CD4-positive, alpha-beta memory T cell (primary cell): ENCODE measurements around the gene TMEM184B. TPM values are rescaled to one million over a fixed set of nuclear protein-coding genes. Genes with fewer than 3 reads are reported as not detected.
"Not testable (repeated sequence)": the region's sequence is repeated elsewhere in the genome, so short reads cannot be mapped to it uniquely, and the experiment has no call there.

ENCODE experiments used
- CTCF ChIA-PET: fragments of 350-600 bp; sonication (Branson Sonifier 250); formaldehyde crosslinking; loops from one replicate; lab custom pipeline; 2021; ENCODE audit warnings: inconsistent platforms; ENCODE audit not compliant: partially characterized antibody; lab: Charles Lee
- POLR2A ChIA-PET: fragments of 350-600 bp; sonication (Branson Sonifier 250); formaldehyde crosslinking; loops from one replicate; lab custom pipeline; 2021; ENCODE audit not compliant: partially characterized antibody; lab: Charles Lee
- DNase-seq, 5 donors: peaks; one replicate each; pipeline versions ENCODE4 v3.0.0 to v3.0.0-alpha.2; 2020 to 2022; ENCODE audit warnings: mixed read lengths in 1 of 5
- H3K27ac ChIP-seq: one replicate; pipeline ENCODE4 v1.7.0; 2013; ENCODE audit warnings: low read depth, low read length
- H3K27me3 ChIP-seq: 2 replicates; pipeline ENCODE4 v1.7.0; 2013; ENCODE audit warnings: mild to moderate bottlenecking, low read length, moderate library complexity; ENCODE audit not compliant: insufficient read depth
- H3K36me3 ChIP-seq: 2 replicates; pipeline ENCODE4 v1.7.0; 2013; ENCODE audit warnings: mild to moderate bottlenecking, low read length, moderate library complexity; ENCODE audit not compliant: insufficient read depth
- H3K4me1 ChIP-seq: 2 replicates; pipeline ENCODE4 v1.7.0; 2013; ENCODE audit warnings: mild to moderate bottlenecking, low read length, moderate library complexity; ENCODE audit not compliant: insufficient read depth
- H3K4me3 ChIP-seq, 2 donors: one replicate each; pipeline ENCODE4 v1.7.0; 2013; ENCODE audit warnings: low read length in 2 of 2, mild to moderate bottlenecking in 1 of 2
- H3K9me3 ChIP-seq, 2 donors: one replicate each; pipeline ENCODE4 v1.7.0; 2013; ENCODE audit warnings: low read length in 2 of 2, control low read depth in 1 of 2; ENCODE audit not compliant: control insufficient read depth in 1 of 2
- H3K27ac Mint-ChIP-seq, 7 donors: one replicate each; pipeline ENCODE4 v1.8.0; 2020 to 2021; ENCODE audit warnings: mixed read lengths in 7 of 7, mild to moderate bottlenecking in 6 of 7, inconsistent platforms in 3 of 7, moderate library complexity in 3 of 7
- H3K27me3 Mint-ChIP-seq, 2 donors: one replicate each; pipeline ENCODE4 v1.8.0; 2020 to 2021; ENCODE audit warnings: mixed read lengths in 2 of 2
- H3K36me3 Mint-ChIP-seq, 2 donors: one replicate each; pipeline ENCODE4 v1.8.0; 2020 to 2021; ENCODE audit warnings: mixed read lengths in 2 of 2, inconsistent platforms in 1 of 2, mild to moderate bottlenecking in 1 of 2
- H3K4me1 Mint-ChIP-seq, 4 donors: one replicate each; pipeline ENCODE4 v1.8.0; 2020 to 2021; ENCODE audit warnings: mixed read lengths in 4 of 4, mild to moderate bottlenecking in 1 of 4
- H3K4me3 Mint-ChIP-seq, 8 donors: one replicate each; pipeline ENCODE4 v1.8.0; 2020 to 2021; ENCODE audit warnings: mixed read lengths in 8 of 8, mild to moderate bottlenecking in 7 of 8, moderate library complexity in 6 of 8, inconsistent platforms in 3 of 8
- H3K9me3 Mint-ChIP-seq, 8 donors: one replicate each; pipeline ENCODE4 v1.8.0; 2020 to 2021; ENCODE audit warnings: mixed read lengths in 8 of 8, mild to moderate bottlenecking in 5 of 8, inconsistent platforms in 3 of 8, moderate library complexity in 1 of 8
- intact Hi-C: fragments of 100-400 bp; cut with micrococcal nuclease; formaldehyde crosslinking; loops from one replicate; pipeline ENCODE4 v1.15.1; 2023
- polyA plus RNA-seq, 2 donors: library from polyadenylated mRNA; unstranded; fragments of 300-500 nt; fragmentation: Illumina TruSeq; gene quantifications; one replicate each; pipeline ENCODE4 v1.2.3, GENCODE V29; 2021
- total RNA-seq, 2 experiments: library from RNA; stranded (reverse); gene quantifications; one replicate each; pipeline ENCODE4 v1.2.3, GENCODE V29; 2021

Gene TMEM184B
- total and polyA plus RNA-seq, 4 experiments from 2014 or later, result 9.0 to 36.6 (median 29.7) TPM

DNA sequence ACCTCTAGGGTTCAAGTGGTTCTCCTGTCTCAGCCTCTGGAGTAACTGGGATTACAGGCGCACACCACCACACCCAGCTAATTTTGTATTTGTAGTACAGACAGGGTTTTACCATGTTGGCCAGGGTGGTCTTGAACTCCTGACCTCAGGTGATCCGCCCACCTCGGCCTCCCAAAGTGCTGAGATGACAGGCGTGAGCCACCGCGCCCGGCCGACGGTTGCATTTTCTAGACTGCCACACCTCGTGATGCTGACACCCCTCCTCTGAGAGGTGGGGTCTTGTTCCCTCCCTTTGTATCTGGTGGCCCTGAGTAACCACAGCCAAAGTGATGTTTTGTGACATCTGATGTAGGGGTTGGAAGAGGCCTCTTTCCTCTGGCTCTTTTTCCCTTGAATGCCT, 39.0 kb downstream of the TMEM184B start:
- H3K27ac ChIP-seq, H3K9me3 ChIP-seq, H3K27me3 ChIP-seq, H3K27ac Mint-ChIP-seq, H3K4me3 Mint-ChIP-seq, H3K9me3 Mint-ChIP-seq, H3K4me1 ChIP-seq, POLR2A ChIA-PET, H3K27me3 Mint-ChIP-seq, H3K4me3 ChIP-seq, DNase-seq, intact Hi-C loops: not testable (repeated sequence)
- H3K36me3 ChIP-seq, result peaks cover 15% of the 10 kb centered on the region
- CTCF ChIA-PET, result interaction anchor here (1.2 kb wide), 1 partner anchor 19 kb away, joined by 3 read pairs; no protein-coding TSS in a partner anchor
- peaks cover 28 to 63% of the 10 kb centered on the region in 2 donors for H3K36me3 Mint-ChIP-seq
- peaks cover 2 to 22% (median 11%) of the 10 kb centered on the region in 4 donors for H3K4me1 Mint-ChIP-seq

DNA sequence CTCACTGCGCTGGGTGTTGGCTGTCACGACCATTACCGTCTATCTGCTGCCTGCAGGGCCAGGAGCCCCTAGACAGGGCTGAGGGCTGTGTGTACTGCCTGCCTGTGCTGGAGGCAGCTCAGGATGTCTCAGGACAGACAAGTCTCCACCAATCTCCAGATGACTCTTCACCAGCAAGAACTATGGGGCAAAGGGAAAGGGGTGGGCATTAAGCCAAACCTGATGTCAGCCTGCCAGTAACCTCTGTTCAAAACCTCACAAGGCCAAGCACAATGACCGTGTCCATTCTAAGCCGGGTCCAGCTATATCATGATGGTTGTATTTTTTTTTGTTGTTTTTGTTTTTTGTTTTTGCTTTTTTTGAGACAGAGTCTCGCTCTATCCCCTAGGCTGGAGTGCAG, 39.4 kb downstream of the TMEM184B start:
- intact Hi-C loops, result no loop called here
- peaks cover 15% of the 10 kb centered on the region for H3K36me3 ChIP-seq
- H3K4me1 ChIP-seq, result no peaks in the 10 kb centered on the region
- peaks cover 3 to 27% (median 14%) of the 10 kb centered on the region in 4 donors for H3K4me1 Mint-ChIP-seq
- H3K27ac Mint-ChIP-seq, result peak overlapping the region in 3 of 7 donors; percentile 2 to 55 (median 18)
- no peak overlapping the region for H3K4me3 Mint-ChIP-seq
- H3K36me3 Mint-ChIP-seq, result peaks cover 28 to 65% of the 10 kb centered on the region in 2 donors
- ChIA-PET POLR2A (no interaction called here), CTCF (interaction anchor here (0.9 kb wide), 1 partner anchor 182 kb away, joined by 3 read pairs; no protein-coding TSS in a partner anchor)
- no peaks in the 10 kb centered on the region for H3K27me3 Mint-ChIP-seq
- no peaks in the 10 kb centered on the region for H3K9me3 Mint-ChIP-seq
- no peaks in the 10 kb centered on the region for H3K9me3 ChIP-seq
- no peak overlapping the region for H3K27ac ChIP-seq
- H3K27me3 ChIP-seq, result no peaks in the 10 kb centered on the region
- DNase-seq, result no peak
- H3K4me3 ChIP-seq, result no peak overlapping the region

DNA sequence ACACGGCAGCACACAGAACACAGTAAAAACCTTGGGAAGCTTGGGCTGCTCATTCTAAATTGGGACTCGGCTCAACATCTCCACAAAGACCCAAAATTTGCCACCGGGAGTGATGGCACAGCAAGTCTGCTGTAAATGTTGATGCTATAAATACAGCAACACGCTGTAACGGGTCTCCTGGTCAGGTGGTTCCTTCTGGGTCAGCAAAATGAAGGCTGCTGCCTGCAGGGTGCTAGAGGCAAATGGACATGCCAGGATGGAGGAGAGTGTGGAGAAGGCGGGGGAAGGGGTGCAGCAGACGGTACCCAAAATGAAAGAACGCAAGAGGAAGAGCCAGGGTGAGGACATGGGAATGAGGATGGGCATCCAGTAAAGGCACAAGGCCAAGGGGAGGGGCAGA, 40.6 kb downstream of the TMEM184B start:
- peaks cover 15% of the 10 kb centered on the region for H3K36me3 ChIP-seq
- H3K27ac ChIP-seq, result no peak overlapping the region
- Mint-ChIP-seq H3K27me3 (no peaks in the 10 kb centered on the region), H3K4me3 (no peak overlapping the region), H3K4me1 (peaks cover 3 to 27% (median 14%) of the 10 kb centered on the region in 4 donors), H3K9me3 (no peaks in the 10 kb centered on the region), H3K36me3 (peaks cover 28 to 68% of the 10 kb centered on the region in 2 donors), H3K27ac (peak overlapping the region in 1 of 7 donors; percentile 66)
- ChIA-PET CTCF (interaction anchor here (0.7 kb wide), 1 partner anchor 180 kb away, joined by 3 read pairs; no protein-coding TSS in a partner anchor), POLR2A (no interaction called here)
- no peaks in the 10 kb centered on the region for H3K4me1 ChIP-seq
- H3K4me3 ChIP-seq, result no peak overlapping the region
- intact Hi-C loops, result no loop called here
- no peak for DNase-seq
- no peaks in the 10 kb centered on the region for H3K9me3 ChIP-seq
- H3K27me3 ChIP-seq, result no peaks in the 10 kb centered on the region

DNA sequence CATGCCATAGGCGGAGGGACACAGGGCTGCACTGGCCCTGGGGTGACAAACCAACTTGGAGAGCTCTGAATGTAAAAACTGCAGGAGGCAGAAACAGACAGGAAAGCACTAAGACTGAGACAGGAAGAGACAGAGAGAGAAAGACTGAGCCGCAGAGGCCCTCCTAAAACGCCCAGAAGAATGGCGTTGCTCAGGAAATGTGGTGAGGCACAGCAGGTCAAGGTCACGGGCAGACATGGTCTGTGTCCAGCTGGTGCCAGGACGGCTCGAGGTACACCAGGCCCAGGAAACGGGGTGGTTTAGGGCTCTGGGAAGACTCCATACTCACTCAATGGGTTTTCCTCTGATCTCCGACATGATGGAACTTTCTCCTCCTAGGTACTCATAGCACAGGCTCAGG, 41.9 kb downstream of the TMEM184B start:
- Histone ChIP-seq H3K4me3 (no peak overlapping the region), H3K4me1 (no peaks in the 10 kb centered on the region), H3K27me3 (no peaks in the 10 kb centered on the region), H3K27ac (no peak overlapping the region), H3K36me3 (peaks cover 15% of the 10 kb centered on the region), H3K9me3 (no peaks in the 10 kb centered on the region)
- Mint-ChIP-seq H3K4me1 (peaks cover 3 to 27% (median 14%) of the 10 kb centered on the region in 4 donors), H3K27me3 (no peaks in the 10 kb centered on the region), H3K9me3 (no peaks in the 10 kb centered on the region), H3K27ac (peak overlapping the region in 6 of 7 donors; percentile 17 to 83 (median 70)), H3K4me3 (peak overlapping the region in 2 of 8 donors; percentile 33 to 39), H3K36me3 (peaks cover 28 to 64% of the 10 kb centered on the region in 2 donors)
- DNase-seq, result no peak
- ChIA-PET POLR2A (interaction anchor here (1.5 to 4.1 kb wide), 2 partner anchors 28 to 179 kb away, joined by 5 to 17 read pairs; partner anchors contain the start of gene MAFF), CTCF (interaction anchor here (0.8 to 4.1 kb wide), 5 partner anchors 94 to 182 kb away, joined by 3 to 23 read pairs (median 5); partner anchors contain the start of gene PICK1)
- intact Hi-C loops, result loop anchor here (1.0 kb wide), 3 partner anchors 117 to 179 kb away; partner anchors contain the start of gene PICK1

DNA sequence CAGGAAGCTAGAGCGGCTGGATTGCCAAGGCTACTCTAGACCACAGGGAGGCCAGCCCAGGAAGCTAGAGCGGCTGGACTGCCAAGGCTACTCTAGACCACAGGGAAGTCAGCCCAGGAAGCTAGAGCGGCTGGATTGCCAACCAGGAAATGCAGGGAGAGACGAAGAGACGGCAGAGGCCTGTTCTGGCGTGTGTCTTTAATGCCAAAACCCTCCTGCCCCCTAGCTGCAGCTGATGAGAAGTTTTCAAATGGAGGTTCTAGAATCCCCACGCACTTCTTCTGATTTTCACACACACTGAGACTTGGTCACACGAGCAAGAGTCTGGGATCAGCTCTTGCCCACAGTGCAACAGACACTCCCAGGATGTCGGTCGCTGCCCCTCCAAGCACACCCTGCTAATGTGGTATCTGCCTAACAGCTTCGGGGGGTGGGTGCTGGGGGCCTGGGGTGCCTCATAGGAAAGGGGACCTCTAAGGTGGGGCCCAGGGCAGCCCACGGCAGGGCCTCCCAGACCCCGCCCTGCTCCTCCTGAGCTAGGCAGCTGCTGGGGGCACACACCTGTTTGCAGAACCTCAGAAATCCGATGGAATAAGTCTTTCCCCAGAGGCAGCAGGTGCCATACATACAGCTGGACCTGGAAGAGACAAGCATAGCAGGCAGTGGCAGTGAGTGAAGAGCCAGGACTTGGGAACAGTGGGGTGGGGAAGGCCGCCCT, 42.5 kb downstream of the TMEM184B start:
- DNase-seq, result peak; percentile 49 to 68 (median 53)
- Mint-ChIP-seq H3K4me1 (peaks cover 3 to 27% (median 14%) of the 10 kb centered on the region in 4 donors), H3K4me3 (peak overlapping the region in 3 of 8 donors; percentile 13 to 39 (median 33)), H3K27me3 (no peaks in the 10 kb centered on the region), H3K27ac (peak overlapping the region in 6 of 7 donors; percentile 2 to 83 (median 78)), H3K9me3 (no peaks in the 10 kb centered on the region), H3K36me3 (peaks cover 28 to 62% of the 10 kb centered on the region in 2 donors)
- Histone ChIP-seq H3K36me3 (peaks cover 20% of the 10 kb centered on the region), H3K9me3 (no peaks in the 10 kb centered on the region), H3K4me3 (no peak overlapping the region), H3K4me1 (no peaks in the 10 kb centered on the region), H3K27ac (no peak overlapping the region), H3K27me3 (no peaks in the 10 kb centered on the region)
- intact Hi-C loops, result loop anchor here (1.0 kb wide), 3 partner anchors 116 to 178 kb away; partner anchors contain the start of gene PICK1
- POLR2A ChIA-PET, result interaction anchor here (1.5 to 4.1 kb wide), 2 partner anchors 28 to 178 kb away, joined by 5 to 17 read pairs; partner anchors contain the start of gene MAFF
- CTCF ChIA-PET, result interaction anchor here (0.7 to 4.1 kb wide), 8 partner anchors 10 to 181 kb away, joined by 3 to 23 read pairs (median 4); partner anchors contain the start of gene PICK1

GRCh38 chr22:38228873-38229740, 43.7 kb downstream of the TMEM184B start:
- Histone ChIP-seq H3K36me3 (peaks cover 20% of the 10 kb centered on the region), H3K27me3 (no peaks in the 10 kb centered on the region), H3K4me3 (no peak overlapping the region), H3K4me1 (no peaks in the 10 kb centered on the region), H3K9me3 (no peaks in the 10 kb centered on the region), H3K27ac (no peak overlapping the region)
- Mint-ChIP-seq H3K27me3 (no peaks in the 10 kb centered on the region), H3K4me1 (peaks cover 4 to 27% (median 14%) of the 10 kb centered on the region in 4 donors), H3K36me3 (peaks cover 23 to 59% of the 10 kb centered on the region in 2 donors), H3K4me3 (peak overlapping the region in 4 of 8 donors; percentile 19 to 67 (median 43)), H3K27ac (peak overlapping the region; percentile 70 to 91 (median 82)), H3K9me3 (no peaks in the 10 kb centered on the region)
- POLR2A ChIA-PET, result interaction anchor here (1.0 to 4.1 kb wide), 4 partner anchors 10 to 38 kb away, joined by 3 to 17 read pairs (median 5); partner anchors contain the start of gene MAFF
- CTCF ChIA-PET, result interaction anchor here (0.7 to 4.1 kb wide), 7 partner anchors 9 to 177 kb away, joined by 3 to 23 read pairs (median 4); no protein-coding TSS in a partner anchor
- intact Hi-C loops, result no loop called here
- peak in 1 of 5 donors; percentile 20 for DNase-seq
